HG02870 (cell line): ENCODE data around the gene CCNI.
"Not testable (repeated sequence)": the region's sequence is repeated elsewhere in the genome, so short reads cannot be mapped to it uniquely, and the experiment has no call there.

ENCODE experiments used
- ATAC-seq: cut with Tn5 transposase; IDR thresholded peaks from one replicate; pipeline ENCODE4 v1.9.1; 2021; ENCODE audit warnings: mild to moderate bottlenecking, moderate library complexity; ENCODE audit not compliant: unreplicated experiment

The CCNI gene

GRCh38 chr4:77082886-77083608 lies 7.3 kb upstream of the CCNI start:
- ATAC-seq = no peak

GRCh38 chr4:77080806-77081205 lies 5.0 kb upstream of the CCNI start:
- ATAC-seq = not testable (repeated sequence)

GRCh38 chr4:77079281-77079680 lies 3.5 kb upstream of the CCNI start:
- no peak for ATAC-seq

- no peak for ATAC-seq
Measured at GRCh38 chr4:77078401-77078800, 2.6 kb upstream of the CCNI start.

GRCh38 chr4:77076889-77077635 lies 1.3 kb upstream of the CCNI start:
- no peak for ATAC-seq

GRCh38 chr4:77074981-77075855 lies 571 bp downstream of the CCNI start:
- peak; percentile 52 for ATAC-seq

- no peak for ATAC-seq
Measured at GRCh38 chr4:77074381-77074831, 1.4 kb downstream of the CCNI start.

- ATAC-seq = no peak
Measured at GRCh38 chr4:77073981-77074380, 1.8 kb downstream of the CCNI start.

GRCh38 chr4:77073106-77073809 lies 2.5 kb downstream of the CCNI start:
- ATAC-seq = no peak

- ATAC-seq = no peak
Measured at GRCh38 chr4:77072195-77072753, 3.5 kb downstream of the CCNI start.

- not testable (repeated sequence) for ATAC-seq
Measured at GRCh38 chr4:77069514-77069913, 6.3 kb downstream of the CCNI start.

- no peak for ATAC-seq
Measured at GRCh38 chr4:77065382-77065781, 10.4 kb downstream of the CCNI start.

- no peak for ATAC-seq
Measured at GRCh38 chr4:77062856-77063255, 12.9 kb downstream of the CCNI start.

- no peak for ATAC-seq
Measured at GRCh38 chr4:77052352-77052751, 23.4 kb downstream of the CCNI start.

GRCh38 chr4:77050962-77051361 lies 24.8 kb downstream of the CCNI start:
- ATAC-seq = no peak

GRCh38 chr4:77047037-77047436 lies 28.8 kb downstream of the CCNI start:
- no peak for ATAC-seq

GRCh38 chr4:77045490-77045889 lies 30.3 kb downstream of the CCNI start:
- no peak for ATAC-seq

- ATAC-seq = no peak
Measured at GRCh38 chr4:77044461-77045150, 31.2 kb downstream of the CCNI start.

- no peak for ATAC-seq
Measured at GRCh38 chr4:77043507-77044136, 32.2 kb downstream of the CCNI start.
